GM19193 (cell line): ENCODE results near the gene SLC6A7.

ENCODE experiments used
- POLR2A ChIP-seq: IDR thresholded peaks from 4 replicates; pipeline ENCODE4 v1.6.1; 2011; ENCODE audit not compliant: insufficient read depth, insufficient read length; ENCODE audit errors: extremely low read depth

Gene SLC6A7

GRCh38 chr5:150152636-150153462 is 37.0 kb upstream of the SLC6A7 start:
- TF ChIP-seq POLR2A = no peak

DNA sequence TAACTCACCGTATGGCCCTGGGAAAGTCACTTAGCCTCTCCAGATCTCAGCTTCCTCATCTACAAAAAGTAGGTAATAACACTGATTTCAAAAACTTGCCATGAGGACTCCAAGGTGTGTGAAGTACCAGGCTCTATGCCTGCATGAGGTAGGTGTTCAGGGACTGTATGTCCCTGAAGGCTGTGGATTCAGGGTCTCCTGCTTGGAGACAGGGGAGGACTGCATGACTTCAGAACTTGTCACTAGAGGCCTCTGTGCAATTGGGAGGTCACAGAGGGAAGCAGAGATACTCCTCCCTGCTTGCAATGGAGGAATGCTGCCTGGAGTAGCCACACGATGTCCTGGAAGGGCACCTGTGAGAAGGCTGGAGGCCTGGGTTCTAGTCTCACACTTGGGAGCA is 36.4 kb upstream of the SLC6A7 start:
- no peak for TF ChIP-seq POLR2A

DNA sequence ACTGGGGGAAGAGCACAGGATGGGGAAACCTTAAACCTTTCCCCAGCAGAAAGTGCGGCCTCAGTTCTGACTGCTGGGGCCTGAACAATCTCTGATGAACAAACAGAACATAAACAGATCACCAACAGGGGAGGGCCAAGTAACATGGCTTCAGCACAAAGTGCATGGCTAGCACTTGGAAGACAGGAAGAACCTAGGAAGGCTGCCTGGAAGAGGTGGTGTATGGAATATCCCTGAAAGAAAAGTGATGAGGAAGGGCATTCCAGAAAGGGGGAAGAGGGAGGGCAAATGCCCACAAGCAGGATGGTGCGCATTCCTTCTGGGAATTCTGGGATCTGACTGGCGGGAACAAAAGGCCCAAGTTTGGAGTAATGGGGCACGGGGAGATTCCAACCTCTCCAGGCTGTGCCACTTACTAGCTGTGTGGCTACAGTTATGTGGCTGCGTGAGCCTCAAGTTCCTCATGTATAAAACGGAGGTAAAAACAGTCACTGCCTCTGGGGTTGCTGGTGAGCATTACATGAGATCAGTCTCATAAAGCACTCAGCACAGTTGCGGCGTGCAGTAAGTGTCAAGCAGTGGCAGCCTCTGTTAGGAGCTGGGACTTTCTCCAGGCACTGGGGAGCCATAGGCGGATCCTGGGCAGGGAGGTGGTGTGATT is 35.8 kb upstream of the SLC6A7 start:
- TF ChIP-seq POLR2A = no peak

DNA sequence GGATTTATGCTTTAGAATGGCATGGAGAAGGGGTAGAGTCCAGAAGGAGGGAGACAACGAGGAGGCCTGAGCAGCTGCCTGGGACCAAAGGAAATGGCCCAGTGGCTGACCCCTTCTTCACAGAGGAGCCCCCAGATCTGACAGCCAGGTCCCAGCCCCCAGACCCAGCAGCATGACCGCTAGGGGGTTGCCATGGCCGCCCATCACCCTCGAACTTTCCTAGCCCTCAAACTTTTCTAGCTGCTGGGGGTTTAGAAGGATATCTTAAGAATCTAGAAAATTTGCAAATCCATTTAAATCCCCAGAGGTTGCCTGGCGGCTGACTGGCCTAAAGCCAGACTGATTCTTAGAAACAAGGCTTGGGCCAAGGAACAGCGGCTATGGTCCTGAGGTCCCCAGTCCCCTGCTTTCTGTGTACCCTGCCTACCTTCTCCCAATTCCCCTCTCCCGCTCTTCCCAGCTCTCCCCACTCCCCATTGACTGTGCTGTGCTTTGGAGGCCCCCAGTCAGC is 35.2 kb upstream of the SLC6A7 start:
- no peak for TF ChIP-seq POLR2A

GRCh38 chr5:150155258-150156026 is 34.4 kb upstream of the SLC6A7 start, which contains the start of gene PDGFRB:
PDGFRB (minus strand) TSS chr5:150155845; CDS start chr5:150137047, 18,798 bp downstream.
- TF ChIP-seq POLR2A = no peak

DNA sequence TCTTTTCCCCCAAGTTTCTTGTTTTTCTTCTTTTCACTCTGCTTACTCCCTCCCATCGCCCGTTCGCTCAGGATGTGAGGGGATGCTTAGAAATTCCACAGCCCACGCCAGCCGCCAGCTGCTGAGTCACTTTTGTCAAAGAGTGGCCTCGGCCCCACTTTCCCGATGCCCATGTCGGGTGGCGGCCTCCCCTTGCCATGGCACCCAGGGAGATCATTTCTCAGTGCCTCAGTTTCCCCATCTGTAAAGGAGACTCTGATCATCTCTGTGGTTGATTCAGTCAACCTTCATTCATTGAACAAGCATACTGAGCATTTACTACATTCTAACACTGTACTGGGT is 33.9 kb upstream of the SLC6A7 start:
- no peak for TF ChIP-seq POLR2A

- no peak for TF ChIP-seq POLR2A
Measured at GRCh38 chr5:150156540-150156939, 33.3 kb upstream of the SLC6A7 start.

DNA sequence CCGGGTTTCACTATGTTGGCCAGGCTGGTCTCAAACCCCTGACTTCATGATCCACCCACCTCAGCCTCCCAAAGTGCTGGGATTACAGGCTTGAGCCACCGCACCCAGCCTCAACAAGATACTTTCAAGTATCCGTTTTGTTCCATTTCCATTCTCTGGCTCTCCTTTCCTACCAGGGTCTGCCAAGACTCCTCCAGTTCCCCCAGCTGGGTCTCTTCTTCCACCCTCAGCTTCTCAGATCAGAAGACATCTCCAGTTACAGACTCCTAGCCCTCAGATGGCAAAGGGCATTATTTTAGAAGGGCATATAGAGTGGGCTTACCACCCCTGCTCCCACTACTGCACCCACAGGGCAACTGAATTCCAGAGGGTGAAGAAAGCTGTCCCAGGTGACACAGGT is 32.7 kb upstream of the SLC6A7 start:
- no peak for TF ChIP-seq POLR2A

- TF ChIP-seq POLR2A = no peak
Measured at GRCh38 chr5:150158170-150158949, 31.5 kb upstream of the SLC6A7 start.

GRCh38 chr5:150159031-150159430 is 30.8 kb upstream of the SLC6A7 start:
- no peak for TF ChIP-seq POLR2A

- TF ChIP-seq POLR2A = no peak
Measured at GRCh38 chr5:150159741-150160179, 30.1 kb upstream of the SLC6A7 start.

- no peak for TF ChIP-seq POLR2A
Measured at GRCh38 chr5:150160448-150161081, 29.3 kb upstream of the SLC6A7 start.

GRCh38 chr5:150161242-150162141 is 28.4 kb upstream of the SLC6A7 start:
- no peak for TF ChIP-seq POLR2A
